LNCAP (cell line): Measurements from ENCODE around the gene ITGA3.
A peak's percentile ranks its signal among the peaks of the same experiment; 100 is the strongest.

ENCODE experiments used
- TF ChIP-seq, protein P1 (sequence below): fragments of 450-650 bp; IDR thresholded peaks from 2 replicates; pipeline ENCODE4 v1.5.1; 2017; ENCODE audit warnings: mild to moderate bottlenecking

Gene ITGA3

DNA sequence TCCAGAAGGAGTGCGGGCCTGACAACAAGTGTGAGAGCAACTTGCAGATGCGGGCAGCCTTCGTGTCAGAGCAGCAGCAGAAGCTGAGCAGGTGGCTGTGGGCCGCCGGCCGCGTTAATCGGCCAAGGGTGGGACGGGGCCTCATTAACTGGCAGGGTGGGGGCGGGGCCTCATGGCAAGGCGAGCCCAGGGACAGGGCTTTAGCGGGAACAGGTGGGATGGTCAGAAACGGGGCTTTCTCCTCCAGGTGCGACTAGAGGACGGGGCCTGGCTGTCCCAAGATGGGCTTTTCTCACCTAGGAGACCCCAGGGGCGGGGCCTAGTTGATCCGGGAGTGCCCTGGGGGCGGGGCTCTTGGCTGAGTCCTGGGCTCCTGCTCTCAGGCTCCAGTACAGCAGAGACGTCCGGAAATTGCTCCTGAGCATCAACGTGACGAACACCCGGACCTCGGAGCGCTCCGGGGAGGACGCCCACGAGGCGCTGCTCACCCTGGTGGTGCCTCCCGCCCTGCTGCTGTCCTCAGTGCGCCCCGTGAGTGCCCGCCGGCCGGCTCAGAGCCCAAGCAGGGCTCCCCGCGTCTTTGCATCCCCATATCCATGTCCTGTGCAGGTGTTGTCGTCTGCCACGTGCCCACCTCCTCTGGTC lies 20.8 kb downstream of the ITGA3 start:
- TF ChIP-seq, protein P1, sequence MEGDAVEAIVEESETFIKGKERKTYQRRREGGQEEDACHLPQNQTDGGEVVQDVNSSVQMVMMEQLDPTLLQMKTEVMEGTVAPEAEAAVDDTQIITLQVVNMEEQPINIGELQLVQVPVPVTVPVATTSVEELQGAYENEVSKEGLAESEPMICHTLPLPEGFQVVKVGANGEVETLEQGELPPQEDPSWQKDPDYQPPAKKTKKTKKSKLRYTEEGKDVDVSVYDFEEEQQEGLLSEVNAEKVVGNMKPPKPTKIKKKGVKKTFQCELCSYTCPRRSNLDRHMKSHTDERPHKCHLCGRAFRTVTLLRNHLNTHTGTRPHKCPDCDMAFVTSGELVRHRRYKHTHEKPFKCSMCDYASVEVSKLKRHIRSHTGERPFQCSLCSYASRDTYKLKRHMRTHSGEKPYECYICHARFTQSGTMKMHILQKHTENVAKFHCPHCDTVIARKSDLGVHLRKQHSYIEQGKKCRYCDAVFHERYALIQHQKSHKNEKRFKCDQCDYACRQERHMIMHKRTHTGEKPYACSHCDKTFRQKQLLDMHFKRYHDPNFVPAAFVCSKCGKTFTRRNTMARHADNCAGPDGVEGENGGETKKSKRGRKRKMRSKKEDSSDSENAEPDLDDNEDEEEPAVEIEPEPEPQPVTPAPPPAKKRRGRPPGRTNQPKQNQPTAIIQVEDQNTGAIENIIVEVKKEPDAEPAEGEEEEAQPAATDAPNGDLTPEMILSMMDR = no peak

DNA sequence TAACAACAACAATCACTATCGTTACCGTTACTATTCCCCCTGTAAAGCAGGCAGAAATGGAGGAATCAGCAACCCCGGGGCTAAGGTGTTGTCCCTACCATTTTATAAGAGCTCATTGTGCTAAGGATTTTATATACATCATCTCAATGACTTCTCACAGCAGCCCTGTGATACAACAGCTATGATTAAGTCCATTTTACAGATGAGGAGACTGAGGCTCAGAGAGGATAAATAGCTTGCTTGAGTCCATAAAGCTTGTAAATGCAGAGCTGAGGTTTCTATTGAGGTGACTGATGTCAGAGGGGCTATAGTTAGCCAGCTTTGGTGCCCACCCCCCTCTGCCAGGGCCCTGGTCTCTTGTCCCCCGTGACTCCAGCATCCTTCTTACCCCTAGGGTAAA lies 22.5 kb downstream of the ITGA3 start:
- TF ChIP-seq, protein P1 = no peak

DNA sequence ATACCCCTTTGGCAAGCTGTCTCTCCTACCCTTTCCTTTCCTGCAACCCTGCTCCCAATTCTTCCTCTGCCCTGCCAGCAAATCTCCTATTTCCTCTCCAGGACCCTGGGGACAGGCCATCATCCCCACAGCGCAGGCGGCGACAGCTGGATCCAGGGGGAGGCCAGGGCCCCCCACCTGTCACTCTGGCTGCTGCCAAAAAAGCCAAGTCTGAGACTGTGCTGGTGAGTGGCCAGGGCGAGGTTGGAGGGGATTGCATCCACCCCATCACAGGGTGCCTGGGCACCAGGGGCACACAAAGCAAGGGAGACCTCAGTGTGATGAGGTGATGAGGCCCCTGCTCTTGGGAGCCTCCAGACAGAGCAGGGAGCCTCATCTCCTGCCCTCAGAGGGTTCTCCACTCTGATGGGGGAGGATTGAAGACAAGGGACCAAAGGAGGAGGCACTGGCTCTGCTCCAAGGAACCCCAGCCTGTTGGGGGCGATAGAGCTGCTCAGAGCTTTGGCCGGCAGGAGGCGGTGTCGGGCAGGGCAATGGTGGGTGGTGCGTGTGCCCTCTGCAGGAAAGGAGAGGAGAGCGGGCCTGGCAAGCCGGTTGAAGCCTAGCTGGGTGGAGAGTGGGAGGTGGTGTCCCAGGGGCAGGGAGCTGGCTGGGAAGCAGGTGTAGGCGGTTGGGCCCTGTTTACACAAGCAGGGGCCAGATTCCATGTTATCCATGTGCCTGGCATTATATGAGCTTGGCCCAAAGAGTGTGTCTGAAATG lies 23.6 kb downstream of the ITGA3 start:
- TF ChIP-seq, protein P1 = peak; percentile 31; the same call in 1 of the 2 replicates

DNA sequence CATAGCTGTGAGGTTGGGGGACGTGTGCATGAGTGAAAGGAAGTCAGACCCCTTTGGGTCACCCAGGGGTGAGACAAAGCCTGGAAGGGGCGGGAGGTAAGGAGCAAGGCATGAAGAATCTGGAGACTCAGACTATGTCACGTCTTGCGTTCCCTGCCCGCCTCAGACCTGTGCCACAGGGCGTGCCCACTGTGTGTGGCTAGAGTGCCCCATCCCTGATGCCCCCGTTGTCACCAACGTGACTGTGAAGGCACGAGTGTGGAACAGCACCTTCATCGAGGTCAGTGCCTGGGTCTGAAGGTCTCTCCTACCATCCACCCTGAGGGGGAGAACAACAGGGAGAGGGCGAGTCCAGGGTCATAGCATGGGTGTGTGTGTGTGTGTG lies 24.2 kb downstream of the ITGA3 start:
- TF ChIP-seq, protein P1 = no peak

DNA sequence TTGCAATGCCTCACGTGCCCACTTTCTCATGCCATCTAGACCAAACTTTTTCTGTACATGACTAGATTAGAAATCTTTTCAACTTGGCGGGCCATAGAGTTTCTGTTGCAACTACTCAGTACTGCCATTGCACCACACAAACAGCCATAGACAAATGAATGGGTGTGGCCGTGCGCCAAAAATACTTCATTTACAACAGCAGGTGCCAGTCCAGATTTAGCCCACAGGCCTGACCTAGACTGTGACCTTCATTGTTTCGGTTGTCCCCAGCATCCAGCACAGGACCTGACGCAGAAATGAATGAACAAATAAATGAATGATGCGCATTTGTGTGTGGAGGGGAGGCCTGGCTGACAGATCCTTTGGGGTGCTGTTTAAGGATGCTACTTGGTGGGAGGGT lies 24.9 kb downstream of the ITGA3 start:
- TF ChIP-seq, protein P1 = no peak

DNA sequence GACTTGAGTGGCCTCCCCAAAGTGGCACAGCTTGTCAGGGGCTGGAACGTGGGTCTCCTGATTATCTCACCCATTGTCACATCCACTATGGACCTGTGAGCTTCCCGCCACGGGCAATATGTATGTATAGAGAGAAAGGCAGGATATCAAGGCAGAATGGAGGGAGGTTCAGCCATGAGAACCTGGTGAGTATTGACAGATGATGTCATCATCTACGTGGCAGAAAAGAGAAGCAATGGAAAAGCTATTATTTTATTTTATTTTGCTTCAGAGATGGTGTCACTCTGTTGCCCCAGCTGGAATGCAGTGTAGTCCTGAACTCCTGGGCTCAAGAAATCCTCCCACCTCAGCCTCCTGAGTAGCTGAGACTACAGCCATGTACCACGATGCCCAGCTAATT lies 25.8 kb downstream of the ITGA3 start:
- TF ChIP-seq, protein P1 = no peak

DNA sequence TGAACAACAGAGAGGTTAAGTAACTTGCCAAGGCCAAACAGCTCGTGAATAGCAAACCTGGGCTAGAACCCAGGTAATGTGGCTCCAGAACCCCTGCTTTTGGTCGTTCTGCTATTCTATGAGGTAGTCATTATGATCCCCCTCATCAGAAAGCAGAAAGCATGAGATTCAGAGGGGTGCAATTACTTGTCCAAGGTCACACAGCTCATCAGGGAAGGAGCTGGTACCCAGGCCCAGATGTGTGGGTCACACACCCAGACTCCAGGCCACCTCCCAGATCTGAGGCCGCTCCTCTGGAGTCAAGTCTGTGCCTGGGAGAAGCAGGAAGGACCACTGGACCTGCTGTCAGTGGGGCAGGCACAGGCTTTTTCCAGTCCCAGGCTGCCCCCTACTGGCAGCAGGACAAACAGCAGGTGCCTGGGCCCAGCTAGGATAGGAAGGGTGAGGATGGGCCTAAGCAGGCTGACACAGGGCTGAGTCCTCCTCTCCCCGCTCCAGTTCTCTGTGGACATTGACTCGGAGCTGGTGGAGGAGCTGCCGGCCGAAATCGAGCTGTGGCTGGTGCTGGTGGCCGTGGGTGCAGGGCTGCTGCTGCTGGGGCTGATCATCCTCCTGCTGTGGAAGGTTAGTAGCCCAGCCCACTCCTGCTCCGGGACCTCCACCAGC lies 31.5 kb downstream of the ITGA3 start:
- TF ChIP-seq, protein P1 = peak; percentile 98
